ENCODE results near the gene DMRTA2.

GRCh38 chr1:50368179-50369007 lies 54.9 kb downstream of the DMRTA2 start:
- TF ChIP-seq, protein P1, sequence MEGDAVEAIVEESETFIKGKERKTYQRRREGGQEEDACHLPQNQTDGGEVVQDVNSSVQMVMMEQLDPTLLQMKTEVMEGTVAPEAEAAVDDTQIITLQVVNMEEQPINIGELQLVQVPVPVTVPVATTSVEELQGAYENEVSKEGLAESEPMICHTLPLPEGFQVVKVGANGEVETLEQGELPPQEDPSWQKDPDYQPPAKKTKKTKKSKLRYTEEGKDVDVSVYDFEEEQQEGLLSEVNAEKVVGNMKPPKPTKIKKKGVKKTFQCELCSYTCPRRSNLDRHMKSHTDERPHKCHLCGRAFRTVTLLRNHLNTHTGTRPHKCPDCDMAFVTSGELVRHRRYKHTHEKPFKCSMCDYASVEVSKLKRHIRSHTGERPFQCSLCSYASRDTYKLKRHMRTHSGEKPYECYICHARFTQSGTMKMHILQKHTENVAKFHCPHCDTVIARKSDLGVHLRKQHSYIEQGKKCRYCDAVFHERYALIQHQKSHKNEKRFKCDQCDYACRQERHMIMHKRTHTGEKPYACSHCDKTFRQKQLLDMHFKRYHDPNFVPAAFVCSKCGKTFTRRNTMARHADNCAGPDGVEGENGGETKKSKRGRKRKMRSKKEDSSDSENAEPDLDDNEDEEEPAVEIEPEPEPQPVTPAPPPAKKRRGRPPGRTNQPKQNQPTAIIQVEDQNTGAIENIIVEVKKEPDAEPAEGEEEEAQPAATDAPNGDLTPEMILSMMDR (IDR thresholded peaks at IDR 0.05; ENCODE audit: low read length), result peak; percentile 90
- TF ChIP-seq EZH2 (IDR thresholded peaks at IDR 0.05; ENCODE audit: borderline replicate concordance, low read length), result no peak
